SK-N-SH (cell line): ENCODE data around the gene NCBP3. TPM values are rescaled to one million over a fixed set of nuclear protein-coding genes. Genes with fewer than 3 reads are reported as not detected.

Source experiments
- CTCF ChIA-PET: fragments of 300-600, 350-600 bp; formaldehyde crosslinking; extraction: SDS; loops from one replicate; lab custom pipeline; 2021; lab: Yijun Ruan, JAX
- POLR2A ChIA-PET: fragments of 350-600 bp; sonication (Branson Sonifier 250); formaldehyde crosslinking; extraction: SDS; loops from one replicate; lab custom pipeline; 2020; ENCODE audit warnings: antibody characterized with exemption, inconsistent platforms; lab: Yijun Ruan, JAX
- DNase-seq: peaks from one replicate; pipeline ENCODE4 v3.0.0; 2012
- H2AFZ ChIP-seq: fragments of 200-600 bp; sonication (generic); 2 replicates; pipeline ENCODE4 v1.8.1; 2016; ENCODE audit warnings: antibody characterized with exemption, mild to moderate bottlenecking, low read depth
- H3F3A ChIP-seq: fragments of 200-600 bp; sonication (generic); replicated peaks from 2 replicates; pipeline ENCODE3; 2016; ENCODE audit warnings: antibody characterized with exemption, mild to moderate bottlenecking; ENCODE audit not compliant: insufficient read depth
- H3K27ac ChIP-seq, 2 experiments: fragments of 200-500 bp in 1 of 2; fragments of 200-600 bp in 1 of 2; sonication (Bioruptor generic) in 1 of 2; sonication (generic), shearing (Covaris generic) in 1 of 2; 2 replicates each; pipeline versions ENCODE4 v1.5.1 to v1.6.1; 2014 to 2016; ENCODE audit warnings: low read depth in 2 of 2, inconsistent platforms in 1 of 2, low read length in 1 of 2, mild to moderate bottlenecking in 1 of 2, mixed read lengths in 1 of 2
- H3K27me3 ChIP-seq: fragments of 200-600 bp; sonication (generic), shearing (Covaris generic); 2 replicates; pipeline ENCODE4 v1.6.1; 2016; ENCODE audit warnings: mixed run types; ENCODE audit not compliant: insufficient read depth
- H3K36me3 ChIP-seq, 2 experiments: fragments of 200-500 bp in 1 of 2; fragments of 200-600 bp in 1 of 2; sonication (Bioruptor generic) in 1 of 2; sonication (generic) in 1 of 2; replicated peaks in 1 of 2; 2 replicates each; pipeline versions ENCODE3 to v1.5.1; 2014 to 2016; ENCODE audit warnings: low read length in 1 of 2, mild to moderate bottlenecking in 1 of 2; ENCODE audit not compliant: insufficient read depth in 2 of 2, control insufficient read depth in 1 of 2
- H3K4me1 ChIP-seq, 2 experiments: fragments of 200-500 bp in 1 of 2; fragments of 200-600 bp in 1 of 2; sonication (Bioruptor generic) in 1 of 2; sonication (generic), shearing (Covaris generic) in 1 of 2; 2 replicates each; pipeline versions ENCODE4 v1.5.1 to v1.6.1; 2014 to 2016; ENCODE audit warnings: low read depth in 1 of 2, low read length in 1 of 2, mixed run types in 1 of 2; ENCODE audit not compliant: insufficient read depth in 2 of 2, control insufficient read depth in 1 of 2
- H3K4me2 ChIP-seq: fragments of 200-600 bp; sonication (generic), shearing (Covaris generic); 2 replicates; pipeline ENCODE4 v1.6.1; 2017; ENCODE audit warnings: mixed run types
- H3K4me3 ChIP-seq, 2 experiments: fragments of 200-500 bp in 1 of 2; fragments of 200-600 bp in 1 of 2; sonication (Bioruptor generic) in 1 of 2; sonication (generic), shearing (Covaris generic) in 1 of 2; 2 replicates each; pipeline versions ENCODE4 v1.5.1 to v1.8.1; 2014 to 2016; ENCODE audit warnings: low read depth in 2 of 2, inconsistent platforms in 1 of 2, low read length in 1 of 2, mild to moderate bottlenecking in 1 of 2, mixed read lengths in 1 of 2, moderate library complexity in 1 of 2
- H3K79me2 ChIP-seq: fragments of 200-600 bp; sonication (generic); 2 replicates; pipeline ENCODE4 v1.8.1; 2017; ENCODE audit warnings: mild to moderate bottlenecking; ENCODE audit not compliant: insufficient read depth
- H3K9ac ChIP-seq: fragments of 200-600 bp; sonication (generic); 2 replicates; pipeline ENCODE4 v1.6.1; 2017; ENCODE audit warnings: mixed run types
- H3K9me2 ChIP-seq: fragments of 200-600 bp; sonication (generic); 2 replicates; pipeline ENCODE4 v1.6.1; 2017; ENCODE audit warnings: mixed run types
- H3K9me3 ChIP-seq: fragments of 200-600 bp; sonication (generic); 2 replicates; pipeline ENCODE4 v1.6.1; 2017; ENCODE audit warnings: mixed run types, mild to moderate bottlenecking, moderate library complexity
- H4K20me1 ChIP-seq: fragments of 200-600 bp; sonication (generic); 2 replicates; pipeline ENCODE4 v1.6.1; 2017; ENCODE audit warnings: mild to moderate bottlenecking, mixed run types; ENCODE audit not compliant: insufficient read depth
- FOSL2 ChIP-seq: IDR thresholded peaks from 2 replicates; pipeline ENCODE4 v1.4.0; 2012; ENCODE audit warnings: low read depth, mild to moderate bottlenecking, moderate library complexity, borderline replicate concordance
- FOXJ3 ChIP-seq: sonication (generic); formaldehyde crosslinking; IDR thresholded peaks from 2 replicates; pipeline ENCODE4 v1.5.1; 2020; ENCODE audit warnings: mild to moderate bottlenecking, missing genetic modification reagents
- GATA2 ChIP-seq: sonication (generic); formaldehyde crosslinking; IDR thresholded peaks from 2 replicates; pipeline ENCODE4 v1.5.0; 2020; ENCODE audit warnings: mild to moderate bottlenecking, missing genetic modification reagents
- JUND ChIP-seq: IDR thresholded peaks from 2 replicates; pipeline ENCODE4 v1.4.0; 2012
- NFIC ChIP-seq: IDR thresholded peaks from 2 replicates; pipeline ENCODE4 v1.4.0; 2012; ENCODE audit warnings: borderline replicate concordance
- NRF1 ChIP-seq: IDR thresholded peaks from 2 replicates; pipeline ENCODE4 v1.6.1; 2012; ENCODE audit warnings: low read depth, mild to moderate bottlenecking, low read length
- POLR2AphosphoS5 ChIP-seq: IDR thresholded peaks from 2 replicates; pipeline ENCODE4 v1.6.1; 2012; ENCODE audit warnings: low read depth, low read length
- RAD21 ChIP-seq: IDR thresholded peaks from 2 replicates; pipeline ENCODE4 v1.6.1; 2012; ENCODE audit warnings: mild to moderate bottlenecking, low read length
- RCOR1 ChIP-seq: fragments of 150-350 bp; IDR thresholded peaks from 2 replicates; pipeline ENCODE4 v1.6.1; 2017; ENCODE audit warnings: antibody characterized with exemption, low read length
- RFX5 ChIP-seq: IDR thresholded peaks from 2 replicates; pipeline ENCODE4 v1.6.1; 2012; ENCODE audit warnings: mild to moderate bottlenecking, improper control_type of control experiment, low read length
- TCF12 ChIP-seq: IDR thresholded peaks from 2 replicates; pipeline ENCODE4 v1.4.0; 2012
- YY1 ChIP-seq: IDR thresholded peaks from 2 replicates; pipeline ENCODE4 v1.4.0; 2012; ENCODE audit warnings: low read depth, mild to moderate bottlenecking
- WGBS: methylation state at CpG from one replicate; pipeline ENCODE4 v1.1.6; 2017; ENCODE audit warnings: low lambda C conversion rate; 5-methylcytosine and 5-hydroxymethylcytosine counted together
- polyA plus RNA-seq, 3 experiments: library from polyadenylated mRNA; depleted of rRNA; stranded (reverse); fragments of >200 nt; gene quantifications; 2 replicates each; pipeline ENCODE4 v1.2.3, GENCODE V29; 2012
- TF ChIP-seq, protein P1 (sequence below): IDR thresholded peaks from 2 replicates; pipeline ENCODE4 v1.4.0; 2012; ENCODE audit warnings: low read depth, borderline replicate concordance
- TF ChIP-seq, protein P2 (sequence below): fragments of 150-350 bp; IDR thresholded peaks from 2 replicates; pipeline ENCODE4 v1.6.1; 2016; ENCODE audit warnings: mild to moderate bottlenecking, low read depth, low read length
- TF ChIP-seq, protein P3 (sequence below): IDR thresholded peaks from 2 replicates; pipeline ENCODE4; 2012
- TF ChIP-seq, protein P4 (sequence below): IDR thresholded peaks from 2 replicates; pipeline ENCODE4 v1.4.0; 2012; ENCODE audit warnings: low read depth
- TF ChIP-seq, protein P5 (sequence below): IDR thresholded peaks from 2 replicates; pipeline ENCODE4 v1.6.1; 2012; ENCODE audit warnings: mild to moderate bottlenecking, low read depth, low read length, moderate library complexity
- TF ChIP-seq, protein P6 (sequence below): IDR thresholded peaks from 2 replicates; pipeline ENCODE4 v1.4.0; 2012; ENCODE audit warnings: low read depth, borderline replicate concordance

The NCBP3 gene
- polyA plus RNA-seq, 1 of the 3 experiments (the other 2 are of a cell fraction) = 6.5 TPM

DNA sequence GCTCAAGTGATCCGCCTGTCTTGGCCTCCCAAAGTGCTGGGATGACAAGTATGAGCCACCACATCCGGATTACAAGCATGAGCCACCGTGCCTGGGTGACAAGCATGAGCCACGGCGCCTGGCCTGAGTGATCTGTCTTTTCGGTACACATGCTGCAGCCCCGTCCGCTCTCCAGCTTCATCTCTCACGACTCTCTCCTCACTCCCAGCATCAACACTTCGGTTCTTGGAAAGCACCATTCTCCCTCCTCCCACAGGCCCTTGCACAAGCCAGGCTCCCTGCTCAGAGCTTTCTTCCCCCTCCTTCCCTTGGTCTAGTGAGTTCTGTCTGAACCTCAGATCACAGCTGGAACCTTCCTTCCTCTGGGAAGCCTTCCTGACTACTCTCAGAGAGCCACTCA, 6.5 kb upstream of the NCBP3 start:
- 77% methylated on average over 10 of the region's 10 CpGs for WGBS
- ChIA-PET POLR2A (no interaction called here), CTCF (interaction anchor here (9.7 kb wide), 1 partner anchor 10 kb away, joined by 74 read pairs; no protein-coding TSS in a partner anchor)
- Histone ChIP-seq H4K20me1 (no peaks in the 10 kb centered on the region), H3K27me3 (no peaks in the 10 kb centered on the region), H3K9me3 (no peaks in the 10 kb centered on the region), H3K4me3 (no peak overlapping the region), H3K4me2 (no peak overlapping the region), H3K4me1 (no peaks in the 10 kb centered on the region), H3K79me2 (no peaks in the 10 kb centered on the region), H2AFZ (no peak overlapping the region), H3K9me2 (no peaks in the 10 kb centered on the region), H3K36me3 (no peaks in the 10 kb centered on the region), H3K9ac (no peak overlapping the region), H3K27ac (no peak overlapping the region), H3F3A (no peaks in the 10 kb centered on the region)
- DNase-seq = no peak
- TF ChIP-seq, protein P1, sequence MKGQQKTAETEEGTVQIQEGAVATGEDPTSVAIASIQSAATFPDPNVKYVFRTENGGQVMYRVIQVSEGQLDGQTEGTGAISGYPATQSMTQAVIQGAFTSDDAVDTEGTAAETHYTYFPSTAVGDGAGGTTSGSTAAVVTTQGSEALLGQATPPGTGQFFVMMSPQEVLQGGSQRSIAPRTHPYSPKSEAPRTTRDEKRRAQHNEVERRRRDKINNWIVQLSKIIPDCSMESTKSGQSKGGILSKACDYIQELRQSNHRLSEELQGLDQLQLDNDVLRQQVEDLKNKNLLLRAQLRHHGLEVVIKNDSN = no peak
- TF ChIP-seq NFIC (no peak), RCOR1 (no peak), GATA2 (CRISPR knock-in tag) (no peak), RFX5 (no peak), POLR2AphosphoS5 (no peak)
- TF ChIP-seq, protein P2, sequence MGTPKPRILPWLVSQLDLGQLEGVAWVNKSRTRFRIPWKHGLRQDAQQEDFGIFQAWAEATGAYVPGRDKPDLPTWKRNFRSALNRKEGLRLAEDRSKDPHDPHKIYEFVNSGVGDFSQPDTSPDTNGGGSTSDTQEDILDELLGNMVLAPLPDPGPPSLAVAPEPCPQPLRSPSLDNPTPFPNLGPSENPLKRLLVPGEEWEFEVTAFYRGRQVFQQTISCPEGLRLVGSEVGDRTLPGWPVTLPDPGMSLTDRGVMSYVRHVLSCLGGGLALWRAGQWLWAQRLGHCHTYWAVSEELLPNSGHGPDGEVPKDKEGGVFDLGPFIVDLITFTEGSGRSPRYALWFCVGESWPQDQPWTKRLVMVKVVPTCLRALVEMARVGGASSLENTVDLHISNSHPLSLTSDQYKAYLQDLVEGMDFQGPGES = no peak
- TF ChIP-seq, protein P3, sequence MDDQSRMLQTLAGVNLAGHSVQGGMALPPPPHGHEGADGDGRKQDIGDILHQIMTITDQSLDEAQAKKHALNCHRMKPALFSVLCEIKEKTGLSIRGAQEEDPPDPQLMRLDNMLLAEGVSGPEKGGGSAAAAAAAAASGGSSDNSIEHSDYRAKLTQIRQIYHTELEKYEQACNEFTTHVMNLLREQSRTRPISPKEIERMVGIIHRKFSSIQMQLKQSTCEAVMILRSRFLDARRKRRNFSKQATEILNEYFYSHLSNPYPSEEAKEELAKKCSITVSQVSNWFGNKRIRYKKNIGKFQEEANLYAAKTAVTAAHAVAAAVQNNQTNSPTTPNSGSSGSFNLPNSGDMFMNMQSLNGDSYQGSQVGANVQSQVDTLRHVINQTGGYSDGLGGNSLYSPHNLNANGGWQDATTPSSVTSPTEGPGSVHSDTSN = no peak

DNA sequence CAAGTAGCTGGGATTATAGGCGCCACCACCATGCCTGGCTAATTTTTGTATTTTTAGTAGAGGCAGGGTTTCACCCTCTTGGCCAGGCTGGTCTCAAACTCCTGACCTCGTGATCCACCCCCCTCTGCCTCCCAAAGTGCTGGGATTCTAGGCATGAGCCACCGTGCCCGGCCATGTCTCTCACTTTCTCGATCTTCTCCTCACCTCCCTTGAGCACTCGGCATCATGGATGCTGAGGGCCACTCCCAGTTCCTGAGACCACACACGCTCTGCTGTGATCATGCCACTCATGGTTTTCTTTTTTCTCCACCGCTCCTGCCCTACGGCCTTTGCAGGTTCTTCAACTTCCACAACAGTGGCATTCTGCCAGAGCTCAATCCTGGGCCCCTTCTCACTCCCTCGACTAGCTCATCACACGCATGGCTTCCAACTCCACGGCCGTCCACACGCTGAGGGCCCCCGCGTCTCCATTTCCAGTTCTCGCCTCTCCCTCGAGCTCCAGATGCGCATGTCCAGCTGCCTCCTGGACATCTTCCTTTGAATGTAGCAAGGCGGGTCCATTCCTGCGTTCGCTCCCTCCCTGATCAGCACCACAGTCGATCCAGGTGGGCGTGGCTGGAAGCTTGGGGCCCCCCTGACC, 5.5 kb upstream of the NCBP3 start:
- Histone ChIP-seq H3K4me3 (no peak overlapping the region), H3K79me2 (no peaks in the 10 kb centered on the region), H3K4me2 (no peak overlapping the region), H3K27ac (no peak overlapping the region), H3K36me3 (no peaks in the 10 kb centered on the region), H3K4me1 (no peaks in the 10 kb centered on the region), H3K27me3 (no peaks in the 10 kb centered on the region), H3K9me2 (no peaks in the 10 kb centered on the region), H2AFZ (no peak overlapping the region), H3K9ac (no peak overlapping the region), H3K9me3 (no peaks in the 10 kb centered on the region), H4K20me1 (no peaks in the 10 kb centered on the region), H3F3A (no peaks in the 10 kb centered on the region)
- ChIA-PET CTCF (interaction anchor here (0.6 to 9.7 kb wide), 4 partner anchors 11 to 1007 kb away, joined by 3 to 74 read pairs (median 4); no protein-coding TSS in a partner anchor), POLR2A (no interaction called here)
- no peak for DNase-seq
- WGBS = 83% methylated on average over 24 of the region's 24 CpGs
- TF ChIP-seq FOXJ3 (no peak), FOSL2 (no peak), RCOR1 (no peak), RAD21 (no peak), JUND (no peak), TCF12 (no peak), YY1 (no peak), NRF1 (no peak)
- TF ChIP-seq, protein P4, sequence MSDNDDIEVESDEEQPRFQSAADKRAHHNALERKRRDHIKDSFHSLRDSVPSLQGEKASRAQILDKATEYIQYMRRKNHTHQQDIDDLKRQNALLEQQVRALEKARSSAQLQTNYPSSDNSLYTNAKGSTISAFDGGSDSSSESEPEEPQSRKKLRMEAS = no peak
- TF ChIP-seq, protein P5, sequence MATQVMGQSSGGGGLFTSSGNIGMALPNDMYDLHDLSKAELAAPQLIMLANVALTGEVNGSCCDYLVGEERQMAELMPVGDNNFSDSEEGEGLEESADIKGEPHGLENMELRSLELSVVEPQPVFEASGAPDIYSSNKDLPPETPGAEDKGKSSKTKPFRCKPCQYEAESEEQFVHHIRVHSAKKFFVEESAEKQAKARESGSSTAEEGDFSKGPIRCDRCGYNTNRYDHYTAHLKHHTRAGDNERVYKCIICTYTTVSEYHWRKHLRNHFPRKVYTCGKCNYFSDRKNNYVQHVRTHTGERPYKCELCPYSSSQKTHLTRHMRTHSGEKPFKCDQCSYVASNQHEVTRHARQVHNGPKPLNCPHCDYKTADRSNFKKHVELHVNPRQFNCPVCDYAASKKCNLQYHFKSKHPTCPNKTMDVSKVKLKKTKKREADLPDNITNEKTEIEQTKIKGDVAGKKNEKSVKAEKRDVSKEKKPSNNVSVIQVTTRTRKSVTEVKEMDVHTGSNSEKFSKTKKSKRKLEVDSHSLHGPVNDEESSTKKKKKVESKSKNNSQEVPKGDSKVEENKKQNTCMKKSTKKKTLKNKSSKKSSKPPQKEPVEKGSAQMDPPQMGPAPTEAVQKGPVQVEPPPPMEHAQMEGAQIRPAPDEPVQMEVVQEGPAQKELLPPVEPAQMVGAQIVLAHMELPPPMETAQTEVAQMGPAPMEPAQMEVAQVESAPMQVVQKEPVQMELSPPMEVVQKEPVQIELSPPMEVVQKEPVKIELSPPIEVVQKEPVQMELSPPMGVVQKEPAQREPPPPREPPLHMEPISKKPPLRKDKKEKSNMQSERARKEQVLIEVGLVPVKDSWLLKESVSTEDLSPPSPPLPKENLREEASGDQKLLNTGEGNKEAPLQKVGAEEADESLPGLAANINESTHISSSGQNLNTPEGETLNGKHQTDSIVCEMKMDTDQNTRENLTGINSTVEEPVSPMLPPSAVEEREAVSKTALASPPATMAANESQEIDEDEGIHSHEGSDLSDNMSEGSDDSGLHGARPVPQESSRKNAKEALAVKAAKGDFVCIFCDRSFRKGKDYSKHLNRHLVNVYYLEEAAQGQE = no peak
- TF ChIP-seq, protein P1 = no peak
- TF ChIP-seq, protein P6, sequence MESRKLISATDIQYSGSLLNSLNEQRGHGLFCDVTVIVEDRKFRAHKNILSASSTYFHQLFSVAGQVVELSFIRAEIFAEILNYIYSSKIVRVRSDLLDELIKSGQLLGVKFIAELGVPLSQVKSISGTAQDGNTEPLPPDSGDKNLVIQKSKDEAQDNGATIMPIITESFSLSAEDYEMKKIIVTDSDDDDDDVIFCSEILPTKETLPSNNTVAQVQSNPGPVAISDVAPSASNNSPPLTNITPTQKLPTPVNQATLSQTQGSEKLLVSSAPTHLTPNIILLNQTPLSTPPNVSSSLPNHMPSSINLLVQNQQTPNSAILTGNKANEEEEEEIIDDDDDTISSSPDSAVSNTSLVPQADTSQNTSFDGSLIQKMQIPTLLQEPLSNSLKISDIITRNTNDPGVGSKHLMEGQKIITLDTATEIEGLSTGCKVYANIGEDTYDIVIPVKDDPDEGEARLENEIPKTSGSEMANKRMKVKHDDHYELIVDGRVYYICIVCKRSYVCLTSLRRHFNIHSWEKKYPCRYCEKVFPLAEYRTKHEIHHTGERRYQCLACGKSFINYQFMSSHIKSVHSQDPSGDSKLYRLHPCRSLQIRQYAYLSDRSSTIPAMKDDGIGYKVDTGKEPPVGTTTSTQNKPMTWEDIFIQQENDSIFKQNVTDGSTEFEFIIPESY = no peak
